Hematopoietic multipotent progenitor cell treated with erythropoietin and hydrocortisone succinate and interleukin-3 and kit ligand, for 8 days (in vitro differentiated cells): Measurements from ENCODE around the gene ARHGEF7.
"Not testable (repeated sequence)": the region's sequence is repeated elsewhere in the genome, so short reads cannot be mapped to it uniquely, and the experiment has no call there.

Source experiments
- DNase-seq: peaks from one replicate; pipeline ENCODE4 v3.0.0-alpha.2; 2015

Gene ARHGEF7

GRCh38 chr13:111175372-111175771 is 60.3 kb downstream of the ARHGEF7 start:
- no peak for DNase-seq

GRCh38 chr13:111175935-111176334 is 60.8 kb downstream of the ARHGEF7 start:
- peak; percentile 70 for DNase-seq

DNA sequence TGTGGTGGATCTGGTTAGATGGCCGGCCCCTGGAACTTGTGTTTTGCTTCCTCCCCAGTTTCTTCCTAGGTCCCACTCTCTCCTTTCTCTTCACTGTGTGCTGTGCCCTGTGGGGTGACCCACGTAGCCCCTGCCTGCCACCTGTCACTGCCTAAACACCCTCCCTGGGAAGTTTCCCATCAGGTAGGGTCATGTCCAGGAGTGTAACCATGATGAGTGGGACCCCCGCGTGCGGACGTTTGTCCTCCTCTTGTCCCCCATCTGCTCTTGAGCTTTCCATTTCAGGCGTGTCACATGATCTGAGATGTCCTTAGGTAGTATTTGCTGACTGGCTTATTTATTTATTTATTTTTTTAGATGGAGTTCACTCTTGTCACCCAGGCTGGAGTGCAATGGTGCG is 61.3 kb downstream of the ARHGEF7 start:
- no peak for DNase-seq

GRCh38 chr13:111177081-111177711 is 62.1 kb downstream of the ARHGEF7 start:
- peak; percentile 46 for DNase-seq

DNA sequence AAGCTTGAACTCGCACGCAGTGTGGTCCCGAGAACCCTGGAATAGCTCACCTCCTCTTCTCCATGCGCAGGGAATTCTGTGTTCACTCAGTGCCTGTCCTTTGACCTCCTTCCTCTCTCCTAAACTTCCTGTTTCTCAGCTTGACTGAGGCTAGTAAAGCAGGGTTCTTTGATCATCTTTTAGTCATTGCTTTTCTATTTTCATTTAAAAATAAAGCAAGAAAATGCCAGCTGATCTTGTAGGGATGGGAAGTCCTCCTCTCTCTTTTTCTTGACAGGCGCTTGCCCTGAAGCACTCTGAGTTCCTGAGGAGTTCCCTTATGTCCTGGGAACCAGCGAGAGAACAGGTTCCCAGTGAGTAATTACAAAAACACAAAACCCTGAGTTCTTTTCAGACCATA is 62.8 kb downstream of the ARHGEF7 start:
- no peak for DNase-seq

DNA sequence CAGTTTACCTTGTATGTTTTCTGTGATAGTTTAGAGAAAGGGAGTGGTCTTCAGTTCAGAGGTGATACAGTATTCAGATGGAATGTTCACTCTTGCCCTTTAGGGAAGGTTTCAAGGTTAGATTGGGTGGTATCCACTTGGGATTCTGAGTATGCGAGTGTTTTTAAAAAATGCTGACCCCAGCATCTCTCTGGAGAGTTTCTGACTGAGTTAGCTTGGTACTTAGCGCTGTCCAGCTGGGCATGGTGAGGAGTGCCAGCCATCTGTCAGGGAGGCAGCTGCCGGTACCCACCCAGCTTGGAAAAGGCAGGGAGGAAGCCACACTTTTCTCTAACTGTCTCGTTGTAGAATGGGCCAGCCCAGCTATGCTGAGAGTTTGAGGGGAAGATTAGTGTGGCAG is 63.3 kb downstream of the ARHGEF7 start:
- DNase-seq = no peak

- no peak for DNase-seq
These were observed 65.0 kb downstream of the ARHGEF7 start for GRCh38 chr13:111179908-111180760.

DNA sequence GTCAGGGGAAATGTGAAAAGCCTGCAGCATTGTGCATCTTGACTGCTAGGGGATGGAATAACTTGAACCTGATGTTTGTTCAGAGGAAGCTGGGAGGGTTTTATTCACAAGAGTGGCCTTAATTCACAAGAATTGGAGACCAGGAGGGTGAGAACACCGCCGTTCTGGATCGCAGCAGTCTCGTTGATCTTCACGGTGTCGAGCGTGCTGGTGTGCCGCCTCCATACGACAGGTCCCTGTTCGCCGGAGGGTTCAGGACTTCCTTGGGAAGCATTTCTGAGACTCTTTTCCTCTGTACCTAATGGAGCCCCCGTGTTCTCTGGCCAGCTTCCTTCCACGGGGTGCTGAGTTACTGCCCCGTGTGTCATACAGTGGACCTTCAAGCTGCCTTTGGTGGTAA is 66.9 kb downstream of the ARHGEF7 start:
- DNase-seq = no peak

- no peak for DNase-seq
These were observed 68.1 kb downstream of the ARHGEF7 start for GRCh38 chr13:111183087-111183645.

DNA sequence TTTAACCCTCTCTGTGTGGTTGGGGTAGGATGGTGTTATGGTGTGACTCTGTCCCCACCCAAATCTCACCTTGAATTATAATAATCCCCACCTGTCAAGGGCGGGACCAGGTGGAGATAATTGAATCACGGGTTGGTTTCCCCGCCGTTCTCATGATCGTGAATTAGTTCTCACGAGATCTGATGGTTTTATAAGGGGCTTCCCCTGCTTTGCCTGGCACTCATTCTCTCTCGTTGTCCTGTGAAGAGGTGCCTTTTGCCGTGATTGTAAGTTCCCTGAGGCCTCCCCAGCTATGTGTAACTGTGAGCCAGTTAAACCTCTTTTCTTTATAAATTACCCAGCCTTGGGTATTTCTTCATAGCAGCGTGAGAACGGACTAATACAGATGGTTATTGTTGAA is 68.8 kb downstream of the ARHGEF7 start:
- DNase-seq = no peak

GRCh38 chr13:111184458-111185401 is 69.6 kb downstream of the ARHGEF7 start:
- DNase-seq = no peak

- DNase-seq = no peak
These were observed 71.3 kb downstream of the ARHGEF7 start for GRCh38 chr13:111186305-111186935.

GRCh38 chr13:111187960-111188541 is 72.9 kb downstream of the ARHGEF7 start:
- no peak for DNase-seq

DNA sequence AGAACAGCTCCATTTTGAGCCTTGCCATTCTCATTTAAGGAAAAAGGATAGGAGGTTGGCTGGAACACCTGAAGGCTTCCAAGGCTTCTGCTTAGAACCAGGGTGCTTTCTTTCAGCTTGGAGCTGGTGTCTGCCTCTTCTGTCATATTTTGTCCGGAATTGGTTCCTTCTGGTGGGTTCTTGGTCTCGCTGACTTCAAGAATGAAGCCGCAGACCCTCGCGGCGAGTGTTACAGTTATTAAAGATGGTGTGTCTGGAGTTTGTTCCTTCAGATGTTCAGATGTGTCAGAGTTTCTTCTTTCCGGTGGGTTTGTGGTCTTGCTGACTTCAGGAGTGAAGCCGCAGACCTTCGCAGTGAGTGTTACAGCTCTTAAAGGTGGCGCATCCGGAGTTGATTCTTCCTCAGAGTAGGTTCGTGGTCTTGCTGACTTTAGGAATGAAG is 74.0 kb downstream of the ARHGEF7 start:
- DNase-seq = not testable (repeated sequence)

DNA sequence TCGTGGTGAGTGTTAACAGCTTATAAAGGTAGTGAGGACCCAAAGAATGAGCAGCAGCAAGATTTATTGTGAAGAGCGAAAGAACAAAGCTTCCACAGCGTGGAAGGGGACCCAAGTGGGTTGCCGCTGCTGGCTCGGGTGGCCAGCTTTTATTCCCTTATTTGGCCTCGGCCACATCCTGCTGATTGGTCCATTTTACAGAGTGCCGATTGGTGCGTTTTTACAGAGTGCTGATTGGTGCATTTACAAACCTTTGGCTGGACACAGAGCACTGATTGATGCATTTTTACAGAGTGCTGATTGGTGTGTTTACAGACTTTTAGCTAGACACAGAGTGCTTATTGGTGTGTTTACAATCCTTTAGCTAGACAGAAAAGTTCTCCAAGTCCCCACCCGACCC is 74.4 kb downstream of the ARHGEF7 start:
- not testable (repeated sequence) for DNase-seq

GRCh38 chr13:111193223-111193622 is 78.1 kb downstream of the ARHGEF7 start:
- DNase-seq = peak; percentile 54

GRCh38 chr13:111194651-111195050 is 79.5 kb downstream of the ARHGEF7 start:
- DNase-seq = not testable (repeated sequence)

- not testable (repeated sequence) for DNase-seq
These were observed 83.7 kb downstream of the ARHGEF7 start for GRCh38 chr13:111198732-111199378.

DNA sequence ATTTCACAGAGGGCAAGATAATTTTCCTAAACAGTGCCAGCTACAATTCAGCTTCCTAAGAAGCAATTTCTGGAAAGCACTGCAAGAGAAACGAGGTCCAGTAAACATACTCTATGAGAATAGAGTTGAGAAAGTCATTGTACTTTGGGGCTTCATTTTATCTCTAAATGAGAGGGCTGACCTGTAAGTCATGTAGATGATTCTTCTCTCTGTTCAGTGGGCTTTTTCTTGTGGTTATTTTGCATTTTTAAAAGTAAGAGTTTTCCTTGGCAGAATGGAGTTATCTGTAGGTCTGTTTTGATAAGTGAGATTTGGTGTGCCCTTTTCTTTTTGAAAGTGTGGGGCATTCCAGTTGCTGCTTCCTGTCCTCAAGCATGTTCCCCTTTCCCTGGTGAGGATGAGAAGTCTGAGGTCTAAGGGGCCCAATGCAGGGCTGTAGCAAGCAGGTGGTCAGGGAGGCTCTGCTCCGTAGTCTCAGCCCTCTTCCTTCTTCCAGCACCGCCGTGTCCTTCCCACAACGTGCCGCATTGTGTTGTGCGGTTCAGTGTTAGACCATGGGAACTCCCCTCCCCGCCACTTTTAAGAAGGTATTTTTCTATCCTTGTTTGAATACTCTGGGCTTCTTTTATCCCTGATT is 86.3 kb downstream of the ARHGEF7 start:
- no peak for DNase-seq

- no peak for DNase-seq
These were observed 87.1 kb downstream of the ARHGEF7 start for GRCh38 chr13:111202156-111202621.

DNA sequence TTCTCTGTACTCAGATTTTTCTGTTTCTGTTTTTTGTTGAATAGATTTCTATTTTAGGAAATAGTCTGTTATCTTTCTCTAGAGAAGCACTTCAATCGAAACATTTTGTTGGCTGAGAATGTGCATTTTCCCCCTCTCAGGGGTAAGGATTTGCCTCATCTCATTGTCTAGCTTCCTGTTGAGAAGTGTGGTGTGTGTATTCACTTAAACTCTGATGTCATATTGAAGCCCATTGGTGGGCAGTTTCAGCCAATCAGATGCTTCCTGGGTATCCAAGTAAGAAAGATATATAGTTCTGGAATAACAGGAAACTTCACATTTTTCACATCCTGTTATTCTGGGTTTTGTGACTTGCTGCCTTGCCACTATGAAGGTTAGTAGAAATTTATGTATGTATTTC is 87.6 kb downstream of the ARHGEF7 start:
- DNase-seq = peak; percentile 17
